A673 (cell line): ENCODE results near the gene NCEH1. TPM values are rescaled to one million over a fixed set of nuclear protein-coding genes. Genes with fewer than 3 reads are reported as not detected.
"Not testable (repeated sequence)": the region's sequence is repeated elsewhere in the genome, so short reads cannot be mapped to it uniquely, and the experiment has no call there.

Experiments used
- BruUV-seq: library from RNA; stranded (reverse); fragments of 400-500 nt; replicated peaks from 2 replicates; lab custom pipeline; 2021; lab: Mats Ljungman, UMichigan
- CTCF ChIA-PET: fragments of 300-600 bp; sonication (Branson Sonifier 250); formaldehyde crosslinking; loops from one replicate; lab custom pipeline; 2022; ENCODE audit warnings: antibody characterized with exemption; lab: Charles Lee
- POLR2A ChIA-PET: fragments of 300-600 bp; sonication (Branson Sonifier 250); formaldehyde crosslinking; loops from one replicate; lab custom pipeline; 2022; ENCODE audit warnings: antibody characterized with exemption; ENCODE audit not compliant: low non-redundant PET; lab: Charles Lee
- DNase-seq: peaks from one replicate; pipeline ENCODE4 v3.0.0-alpha.2; 2015; ENCODE audit warnings: low spot score
- H3K27ac ChIP-seq: fragments of 200-600 bp; sonication (generic); 2 replicates; pipeline ENCODE4 v1.5.1; 2016; ENCODE audit warnings: mixed run types, low read depth, mild to moderate bottlenecking, mixed read lengths, antibody characterized with exemption, low read length; ENCODE audit not compliant: poor library complexity, severe bottlenecking
- H3K27me3 ChIP-seq: fragments of 200-600 bp; sonication (generic); replicated peaks from 2 replicates; pipeline ENCODE4 v1.6.1; 2017; ENCODE audit warnings: mixed run types, low read depth, mild to moderate bottlenecking, mixed read lengths, antibody characterized with exemption, low read length; ENCODE audit not compliant: insufficient read depth, poor library complexity
- H3K36me3 ChIP-seq: fragments of 200-600 bp; sonication (generic); 2 replicates; pipeline ENCODE4 v1.6.1; 2016; ENCODE audit warnings: mixed run types, mild to moderate bottlenecking, mixed read lengths, antibody characterized with exemption, low read length; ENCODE audit not compliant: insufficient read depth, poor library complexity, severe bottlenecking
- H3K4me1 ChIP-seq: fragments of 200-600 bp; sonication (generic); 2 replicates; pipeline ENCODE4 v1.6.1; 2017; ENCODE audit warnings: mixed run types, mild to moderate bottlenecking, mixed read lengths, antibody characterized with exemption, low read length; ENCODE audit not compliant: insufficient read depth, poor library complexity, severe bottlenecking
- H3K4me3 ChIP-seq: fragments of 200-600 bp; sonication (generic); 2 replicates; pipeline ENCODE4 v1.5.1; 2016; ENCODE audit warnings: low read depth, mixed run types, mild to moderate bottlenecking, mixed read lengths, low read length; ENCODE audit not compliant: poor library complexity, severe bottlenecking
- H3K9me3 ChIP-seq: fragments of 200-600 bp; sonication (generic); 2 replicates; pipeline ENCODE4 v1.6.1; 2016; ENCODE audit warnings: mixed run types, low read depth, mild to moderate bottlenecking, mixed read lengths, antibody characterized with exemption, low read length; ENCODE audit not compliant: poor library complexity, severe bottlenecking
- EZH2 ChIP-seq: fragments of 200-600 bp; sonication (generic); IDR thresholded peaks from 2 replicates; pipeline ENCODE4 v1.6.1; 2017; ENCODE audit warnings: borderline replicate concordance, low read depth, mild to moderate bottlenecking, mixed read lengths, antibody characterized with exemption, low read length; ENCODE audit not compliant: poor library complexity, severe bottlenecking
- intact Hi-C: fragments of 100-400 bp; cut with micrococcal nuclease; formaldehyde crosslinking; loops from one replicate; pipeline ENCODE4 v1.10.0; 2022; ENCODE audit not compliant: unreplicated experiment
- total RNA-seq: library from RNA; stranded (reverse); gene quantifications from 2 replicates; pipeline ENCODE4 v1.2.3, GENCODE V29; 2021
- TF ChIP-seq, protein P1 (sequence below): fragments of 300-800, 200-600 bp; sonication (generic); conservative IDR thresholded peaks from 2 replicates; pipeline ENCODE4 v1.5.1; 2017; ENCODE audit warnings: low read depth, mild to moderate bottlenecking, antibody characterized with exemption, low read length, moderate library complexity, mixed read lengths

Gene NCEH1
- total RNA-seq, 1 experiment from 2014 or later: 3.5 TPM

GRCh38 chr3:172704001-172704400 lies 6.9 kb downstream of the NCEH1 start:
- no TSS peak for BruUV-seq
- H3K4me1 ChIP-seq: no peaks in the 10 kb centered on the region
- CTCF ChIA-PET: interaction anchor here (0.7 kb wide), 1 partner anchor 242 kb away, joined by 3 read pairs; no protein-coding TSS in a partner anchor

DNA sequence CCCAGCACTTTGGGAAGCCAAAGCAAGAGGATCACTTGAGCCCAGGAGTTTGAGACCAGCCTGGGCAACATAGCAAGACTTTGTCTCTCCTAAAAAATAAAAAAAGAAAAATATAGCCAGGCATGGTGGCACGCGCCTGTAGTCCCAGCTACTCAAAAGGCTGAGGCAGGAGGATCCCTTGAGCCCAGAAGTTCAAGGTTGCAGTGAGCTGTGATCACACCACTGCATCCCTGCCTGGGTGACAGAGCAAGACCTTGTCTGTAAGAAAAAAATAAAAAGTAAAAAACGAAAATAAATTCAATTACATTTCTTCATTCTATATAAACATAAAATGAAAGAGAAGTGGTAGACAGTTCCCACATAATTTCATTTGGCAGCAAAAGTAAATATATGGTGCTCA lies 8.1 kb downstream of the NCEH1 start:
- intact Hi-C loops, H3K4me3 ChIP-seq, H3K9me3 ChIP-seq, BruUV-seq, CTCF ChIA-PET, DNase-seq, H3K36me3 ChIP-seq, H3K27me3 ChIP-seq, H3K27ac ChIP-seq, H3K4me1 ChIP-seq, POLR2A ChIA-PET: not testable (repeated sequence)

More at GRCh38 chr3:172704001-172704400, 6.9 kb downstream of the NCEH1 start:
- no peaks in the 10 kb centered on the region for H3K27me3 ChIP-seq
- intact Hi-C loops: no loop called here
- POLR2A ChIA-PET: no interaction called here
- no peak overlapping the region for H3K27ac ChIP-seq
- H3K4me3 ChIP-seq: no peak overlapping the region
- TF ChIP-seq, protein P1, sequence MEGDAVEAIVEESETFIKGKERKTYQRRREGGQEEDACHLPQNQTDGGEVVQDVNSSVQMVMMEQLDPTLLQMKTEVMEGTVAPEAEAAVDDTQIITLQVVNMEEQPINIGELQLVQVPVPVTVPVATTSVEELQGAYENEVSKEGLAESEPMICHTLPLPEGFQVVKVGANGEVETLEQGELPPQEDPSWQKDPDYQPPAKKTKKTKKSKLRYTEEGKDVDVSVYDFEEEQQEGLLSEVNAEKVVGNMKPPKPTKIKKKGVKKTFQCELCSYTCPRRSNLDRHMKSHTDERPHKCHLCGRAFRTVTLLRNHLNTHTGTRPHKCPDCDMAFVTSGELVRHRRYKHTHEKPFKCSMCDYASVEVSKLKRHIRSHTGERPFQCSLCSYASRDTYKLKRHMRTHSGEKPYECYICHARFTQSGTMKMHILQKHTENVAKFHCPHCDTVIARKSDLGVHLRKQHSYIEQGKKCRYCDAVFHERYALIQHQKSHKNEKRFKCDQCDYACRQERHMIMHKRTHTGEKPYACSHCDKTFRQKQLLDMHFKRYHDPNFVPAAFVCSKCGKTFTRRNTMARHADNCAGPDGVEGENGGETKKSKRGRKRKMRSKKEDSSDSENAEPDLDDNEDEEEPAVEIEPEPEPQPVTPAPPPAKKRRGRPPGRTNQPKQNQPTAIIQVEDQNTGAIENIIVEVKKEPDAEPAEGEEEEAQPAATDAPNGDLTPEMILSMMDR: no peak
- TF ChIP-seq EZH2: no peak
- no peaks in the 10 kb centered on the region for H3K36me3 ChIP-seq
- DNase-seq: no peak
- no peaks in the 10 kb centered on the region for H3K9me3 ChIP-seq

- TF ChIP-seq, protein P1: no peak
- no peak for TF ChIP-seq EZH2
- Histone ChIP-seq H3K9me3 (no peaks in the 10 kb centered on the region), H3K36me3 (no peaks in the 10 kb centered on the region), H3K4me3 (no peak overlapping the region), H3K27me3 (no peaks in the 10 kb centered on the region), H3K27ac (no peak overlapping the region), H3K4me1 (no peaks in the 10 kb centered on the region)
- intact Hi-C loops: no loop called here
- ChIA-PET POLR2A (no interaction called here), CTCF (no interaction called here)
- BruUV-seq: no TSS peak
- DNase-seq: no peak
These were observed 8.6 kb downstream of the NCEH1 start for GRCh38 chr3:172702256-172702655.

DNA sequence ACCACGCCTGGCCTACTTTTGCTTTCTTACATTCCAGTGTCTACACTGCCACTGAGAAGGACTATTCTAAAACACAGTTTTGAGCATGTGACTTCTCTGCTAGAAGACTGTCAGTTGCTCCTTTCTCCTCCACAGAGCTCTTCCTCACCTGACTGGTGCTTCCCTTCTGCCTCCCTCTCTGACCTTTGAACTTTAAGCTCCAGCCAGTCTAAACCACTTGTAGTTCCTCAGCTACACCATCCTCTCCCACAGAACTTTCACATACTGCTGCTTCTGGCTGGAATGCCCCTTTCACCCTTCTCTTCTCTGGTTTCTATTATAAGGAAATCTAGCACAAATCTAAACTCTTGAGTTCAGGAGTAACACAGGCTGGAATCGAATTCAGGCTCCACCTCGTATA lies 9.1 kb downstream of the NCEH1 start:
- H3K4me1 ChIP-seq: no peaks in the 10 kb centered on the region
- CTCF ChIA-PET: interaction anchor here (0.7 kb wide), 1 partner anchor 455 kb away, joined by 6 read pairs; no protein-coding TSS in a partner anchor
- POLR2A ChIA-PET: no interaction called here
- no peak overlapping the region for H3K27ac ChIP-seq
- no peak for TF ChIP-seq EZH2
- TF ChIP-seq, protein P1: no peak
- no TSS peak for BruUV-seq
- H3K4me3 ChIP-seq: no peak overlapping the region
- H3K27me3 ChIP-seq: no peaks in the 10 kb centered on the region
- H3K9me3 ChIP-seq: no peaks in the 10 kb centered on the region
- no peak for DNase-seq
- intact Hi-C loops: no loop called here
- H3K36me3 ChIP-seq: no peaks in the 10 kb centered on the region
